Activated CD4-positive, alpha-beta memory T cell treated with anti-CD3 and anti-CD28 coated beads, Interleukin-2, amount 10 ng/mL, durations not matched to agents 7 days and 5 days (primary cell): ENCODE results near the gene FAM240B. TPM values are rescaled to one million over a fixed set of nuclear protein-coding genes. Genes with fewer than 3 reads are reported as not detected.

Experiments used
- CTCF ChIA-PET: fragments of 350-600 bp; sonication (Branson Sonifier 250); formaldehyde crosslinking; loops from one replicate; lab custom pipeline; 2021; ENCODE audit warnings: antibody characterized with exemption, inconsistent platforms; lab: Charles Lee
- POLR2A ChIA-PET: fragments of 350-600 bp; sonication (Branson Sonifier 250); formaldehyde crosslinking; loops from one replicate; lab custom pipeline; 2021; ENCODE audit warnings: antibody characterized with exemption; lab: Charles Lee
- DNase-seq: peaks from one replicate; pipeline ENCODE4 v3.0.0-alpha.2; 2020
- H3K27ac Mint-ChIP-seq: one replicate; pipeline ENCODE4 v1.8.0; 2021; ENCODE audit warnings: mild to moderate bottlenecking, mixed read lengths
- H3K27me3 Mint-ChIP-seq: one replicate; pipeline ENCODE4 v1.8.0; 2021; ENCODE audit warnings: mixed read lengths
- H3K36me3 Mint-ChIP-seq: one replicate; pipeline ENCODE4 v1.8.0; 2021; ENCODE audit warnings: low read depth, mixed read lengths
- H3K4me1 Mint-ChIP-seq: one replicate; pipeline ENCODE4 v1.8.0; 2021; ENCODE audit warnings: mixed read lengths
- H3K4me3 Mint-ChIP-seq: one replicate; pipeline ENCODE4 v1.8.0; 2021; ENCODE audit warnings: mild to moderate bottlenecking, mixed read lengths
- H3K9me3 Mint-ChIP-seq: one replicate; pipeline ENCODE4 v1.8.0; 2021; ENCODE audit warnings: mixed read lengths
- total RNA-seq, 2 experiments: library from RNA; stranded (reverse); gene quantifications; one replicate each; pipeline ENCODE4 v1.2.3, GENCODE V29; 2021

Gene FAM240B
- total RNA-seq: not detected

GRCh38 chr9:38720083-38720745, at the start of gene FAM240B:
FAM240B (minus strand) TSS chr9:38720133; CDS start chr9:38703999, 16,134 bp downstream.
- Mint-ChIP-seq H3K9me3 (no peaks in the 10 kb centered on the region), H3K27me3 (no peaks in the 10 kb centered on the region), H3K36me3 (no peaks in the 10 kb centered on the region), H3K27ac (no peak within 1 kb of the TSS), H3K4me3 (no peak within 1 kb of the TSS), H3K4me1 (no peaks in the 10 kb centered on the region)
- CTCF ChIA-PET: no interaction called here
- POLR2A ChIA-PET: no interaction called here
- no peak for DNase-seq

- no peaks in the 10 kb centered on the region for H3K36me3 Mint-ChIP-seq
- CTCF ChIA-PET: no interaction called here
- no peak overlapping the region for H3K4me3 Mint-ChIP-seq
- H3K4me1 Mint-ChIP-seq: no peaks in the 10 kb centered on the region
- peaks cover 5% of the 10 kb centered on the region for H3K9me3 Mint-ChIP-seq
- H3K27me3 Mint-ChIP-seq: no peaks in the 10 kb centered on the region
- POLR2A ChIA-PET: no interaction called here
- DNase-seq: no peak
- no peak overlapping the region for H3K27ac Mint-ChIP-seq
Measured at GRCh38 chr9:38768351-38768761, 48.4 kb upstream of the FAM240B start.

- DNase-seq: no peak
- H3K36me3 Mint-ChIP-seq: no peaks in the 10 kb centered on the region
- H3K27ac Mint-ChIP-seq: no peak overlapping the region
- H3K4me1 Mint-ChIP-seq: no peaks in the 10 kb centered on the region
- H3K27me3 Mint-ChIP-seq: peaks cover 5% of the 10 kb centered on the region
- no peak overlapping the region for H3K4me3 Mint-ChIP-seq
- peaks cover 5% of the 10 kb centered on the region for H3K9me3 Mint-ChIP-seq
- ChIA-PET CTCF (no interaction called here), POLR2A (no interaction called here)
Measured at GRCh38 chr9:38765101-38765500, 45.2 kb upstream of the FAM240B start.

- Mint-ChIP-seq H3K4me3 (no peak overlapping the region), H3K36me3 (no peaks in the 10 kb centered on the region), H3K27ac (no peak overlapping the region), H3K27me3 (peaks cover 5% of the 10 kb centered on the region), H3K9me3 (no peaks in the 10 kb centered on the region), H3K4me1 (no peaks in the 10 kb centered on the region)
- ChIA-PET POLR2A (no interaction called here), CTCF (no interaction called here)
- no peak for DNase-seq
Measured at GRCh38 chr9:38761999-38762398, 42.1 kb upstream of the FAM240B start.

GRCh38 chr9:38761339-38761738, 41.4 kb upstream of the FAM240B start:
- no peaks in the 10 kb centered on the region for H3K36me3 Mint-ChIP-seq
- no peaks in the 10 kb centered on the region for H3K4me1 Mint-ChIP-seq
- ChIA-PET CTCF (no interaction called here), POLR2A (no interaction called here)
- H3K27ac Mint-ChIP-seq: no peak overlapping the region
- no peaks in the 10 kb centered on the region for H3K9me3 Mint-ChIP-seq
- peaks cover 5% of the 10 kb centered on the region for H3K27me3 Mint-ChIP-seq
- DNase-seq: no peak
- no peak overlapping the region for H3K4me3 Mint-ChIP-seq

- Mint-ChIP-seq H3K27me3 (peaks cover 5% of the 10 kb centered on the region), H3K4me1 (no peaks in the 10 kb centered on the region), H3K36me3 (no peaks in the 10 kb centered on the region), H3K27ac (no peak overlapping the region), H3K4me3 (no peak overlapping the region), H3K9me3 (no peaks in the 10 kb centered on the region)
- ChIA-PET CTCF (no interaction called here), POLR2A (no interaction called here)
- no peak for DNase-seq
Measured at GRCh38 chr9:38756702-38757101, 36.8 kb upstream of the FAM240B start.

GRCh38 chr9:38747941-38748340, 28.0 kb upstream of the FAM240B start:
- POLR2A ChIA-PET: no interaction called here
- CTCF ChIA-PET: no interaction called here
- Mint-ChIP-seq H3K27ac (no peak overlapping the region), H3K9me3 (no peaks in the 10 kb centered on the region), H3K36me3 (no peaks in the 10 kb centered on the region), H3K27me3 (no peaks in the 10 kb centered on the region), H3K4me3 (no peak overlapping the region), H3K4me1 (no peaks in the 10 kb centered on the region)
- DNase-seq: no peak

GRCh38 chr9:38747067-38747466, 27.1 kb upstream of the FAM240B start:
- H3K4me1 Mint-ChIP-seq: no peaks in the 10 kb centered on the region
- no peak overlapping the region for H3K27ac Mint-ChIP-seq
- no peaks in the 10 kb centered on the region for H3K9me3 Mint-ChIP-seq
- H3K4me3 Mint-ChIP-seq: no peak overlapping the region
- H3K36me3 Mint-ChIP-seq: no peaks in the 10 kb centered on the region
- no peak for DNase-seq
- ChIA-PET POLR2A (no interaction called here), CTCF (no interaction called here)
- no peaks in the 10 kb centered on the region for H3K27me3 Mint-ChIP-seq

GRCh38 chr9:38746303-38746702, 26.4 kb upstream of the FAM240B start:
- no peak for DNase-seq
- ChIA-PET CTCF (no interaction called here), POLR2A (no interaction called here)
- no peaks in the 10 kb centered on the region for H3K36me3 Mint-ChIP-seq
- H3K27ac Mint-ChIP-seq: no peak overlapping the region
- no peaks in the 10 kb centered on the region for H3K27me3 Mint-ChIP-seq
- no peaks in the 10 kb centered on the region for H3K4me1 Mint-ChIP-seq
- no peaks in the 10 kb centered on the region for H3K9me3 Mint-ChIP-seq
- H3K4me3 Mint-ChIP-seq: no peak overlapping the region

- H3K27ac Mint-ChIP-seq: no peak overlapping the region
- H3K27me3 Mint-ChIP-seq: peaks cover 2% of the 10 kb centered on the region
Measured at GRCh38 chr9:38744484-38744883, 24.6 kb upstream of the FAM240B start.

GRCh38 chr9:38737246-38737645, 17.3 kb upstream of the FAM240B start:
- peaks cover 4% of the 10 kb centered on the region for H3K27me3 Mint-ChIP-seq
- ChIA-PET POLR2A (no interaction called here), CTCF (no interaction called here)
- H3K4me1 Mint-ChIP-seq: no peaks in the 10 kb centered on the region
- no peak overlapping the region for H3K27ac Mint-ChIP-seq
- no peaks in the 10 kb centered on the region for H3K9me3 Mint-ChIP-seq
- H3K4me3 Mint-ChIP-seq: no peak overlapping the region
- DNase-seq: no peak
- H3K36me3 Mint-ChIP-seq: no peaks in the 10 kb centered on the region

More at GRCh38 chr9:38744484-38744883, 24.6 kb upstream of the FAM240B start:
- DNase-seq: no peak
- ChIA-PET CTCF (no interaction called here), POLR2A (no interaction called here)
- no peaks in the 10 kb centered on the region for H3K36me3 Mint-ChIP-seq
- H3K4me3 Mint-ChIP-seq: no peak overlapping the region
- H3K4me1 Mint-ChIP-seq: no peaks in the 10 kb centered on the region
- no peaks in the 10 kb centered on the region for H3K9me3 Mint-ChIP-seq

- Mint-ChIP-seq H3K4me3 (no peak overlapping the region), H3K4me1 (no peaks in the 10 kb centered on the region), H3K27me3 (peaks cover 4% of the 10 kb centered on the region), H3K36me3 (no peaks in the 10 kb centered on the region), H3K27ac (no peak overlapping the region), H3K9me3 (no peaks in the 10 kb centered on the region)
- CTCF ChIA-PET: no interaction called here
- POLR2A ChIA-PET: no interaction called here
- no peak for DNase-seq
Measured at GRCh38 chr9:38734831-38735230, 14.9 kb upstream of the FAM240B start.

GRCh38 chr9:38733503-38733902, 13.6 kb upstream of the FAM240B start:
- H3K4me1 Mint-ChIP-seq: no peaks in the 10 kb centered on the region
- no peak for DNase-seq
- no peaks in the 10 kb centered on the region for H3K36me3 Mint-ChIP-seq
- ChIA-PET CTCF (no interaction called here), POLR2A (no interaction called here)
- H3K27me3 Mint-ChIP-seq: no peaks in the 10 kb centered on the region
- H3K9me3 Mint-ChIP-seq: no peaks in the 10 kb centered on the region
- no peak overlapping the region for H3K4me3 Mint-ChIP-seq
- no peak overlapping the region for H3K27ac Mint-ChIP-seq

- ChIA-PET POLR2A (no interaction called here), CTCF (no interaction called here)
- H3K4me3 Mint-ChIP-seq: no peak overlapping the region
- H3K4me1 Mint-ChIP-seq: no peaks in the 10 kb centered on the region
- H3K9me3 Mint-ChIP-seq: no peaks in the 10 kb centered on the region
- H3K27me3 Mint-ChIP-seq: no peaks in the 10 kb centered on the region
- H3K36me3 Mint-ChIP-seq: no peaks in the 10 kb centered on the region
- no peak for DNase-seq
- no peak overlapping the region for H3K27ac Mint-ChIP-seq
Measured at GRCh38 chr9:38732885-38733284, 13.0 kb upstream of the FAM240B start.
